ENCODE results near the gene ARHGEF28. TPM values are rescaled to one million over a fixed set of nuclear protein-coding genes. Genes with fewer than 3 reads are reported as not detected.

Gene ARHGEF28
- total and polyA plus RNA-seq, 9 of the 15 experiments (the other 6 are each of a cell fraction or from before 2014, with no cell fraction given) = 0.27 TPM; not detected in 8

GRCh38 chr5:73896097-73896496, 270.1 kb downstream of the ARHGEF28 start:
- intact Hi-C loops (cut with micrococcal nuclease) (no loop called here), in situ Hi-C loops (cut with MboI) (no loop called here)
- Histone ChIP-seq H3K27me3 (ENCODE audit: control insufficient read depth in 2 of 2, insufficient read depth in 2 of 2, low read length in 2 of 2) (peaks cover 9 to 18% of the 10 kb centered on the region in 2 experiments; a peak in 4 of 5 replicates), H4K20me1 (replicated peaks; ENCODE audit: control insufficient read depth, insufficient read depth, low read length) (no peaks in the 10 kb centered on the region), H3K4me2 (ENCODE audit: insufficient read depth, low read length) (no peak overlapping the region), H3K79me2 (ENCODE audit: control insufficient read depth, insufficient read depth, low read length) (no peaks in the 10 kb centered on the region), H3K4me1 (replicated peaks in 1 of 2; ENCODE audit: control insufficient read depth in 2 of 2, insufficient read depth in 2 of 2, low read length in 2 of 2) (no peaks in the 10 kb centered on the region), H3K9me1 (ENCODE audit: control insufficient read depth, insufficient read depth, low read length) (no peaks in the 10 kb centered on the region), H3K27ac (ENCODE audit: extremely low read depth, low read depth, low read length) (no peak overlapping the region), H2AFZ (ENCODE audit: low read depth, low read length) (no peak overlapping the region), H3K4me3 (no peak overlapping the region), H3K9me3 (replicated peaks; ENCODE audit: control insufficient read depth, insufficient read depth, low read depth, low read length) (no peaks in the 10 kb centered on the region; the same call in 1 of the 2 replicates), H3K36me3 (ENCODE audit: control insufficient read depth, insufficient read depth, low read length) (no peaks in the 10 kb centered on the region), H3K9ac (ENCODE audit: insufficient read depth in 1 of 2, low read depth in 2 of 2, low read length in 2 of 2) (no peak overlapping the region)
- CTCF ChIA-PET (ENCODE audit: low intra/inter-chr PET ratio) = no interaction called here
- BruUV-seq (replicated peaks) = no TSS peak
- 0% methylated on average over 3 of the region's 3 CpGs for WGBS (ENCODE audit: insufficient coverage, low coverage, missing lambda C conversion rate)
- DNase-seq (ENCODE audit: extremely low read depth in 1 of 4, low spot score in 3 of 4) = no peak
- POLR2A ChIA-PET = no interaction called here
- no peak for ATAC-seq
- FAIRE-seq = no peak
- TF ChIP-seq ZKSCAN1 (IDR thresholded peaks at IDR 0.05; ENCODE audit: low read depth, low read length) = no peak
- TF ChIP-seq LARP7 (IDR thresholded peaks at IDR 0.05) = no peak
- TF ChIP-seq SMC3 (conservative IDR thresholded peaks at IDR 0.05; ENCODE audit: insufficient read depth, low read depth, low read length) = no peak
- no peak for TF ChIP-seq SFPQ (IDR thresholded peaks at IDR 0.05; ENCODE audit: low read depth, low read length)
- no peak for TF ChIP-seq HSF4 (CRISPR knock-in tag; IDR thresholded peaks at IDR 0.05; ENCODE audit: borderline replicate concordance)
- TF ChIP-seq POLR2AphosphoS2 (IDR thresholded peaks at IDR 0.05; ENCODE audit: low read length) = no peak
- TF ChIP-seq MLLT1 (IDR thresholded peaks at IDR 0.05) = no peak
- no peak for TF ChIP-seq CXXC5 (CRISPR knock-in tag; IDR thresholded peaks at IDR 0.05)
- no peak for TF ChIP-seq NFXL1 (CRISPR knock-in tag; IDR thresholded peaks at IDR 0.05)
- no peak for TF ChIP-seq TRIM25 (IDR thresholded peaks at IDR 0.05; ENCODE audit: borderline replicate concordance)
- TF ChIP-seq HCFC1 (IDR thresholded peaks at IDR 0.05; ENCODE audit: low read depth, low read length) = no peak
- no peak for TF ChIP-seq RBFOX2 (IDR thresholded peaks at IDR 0.05; ENCODE audit: low read depth, low read length)
- no peak for TF ChIP-seq KLF13 (tag; IDR thresholded peaks at IDR 0.05; ENCODE audit: borderline replicate concordance, low read depth)
- TF ChIP-seq ZNF668 (CRISPR knock-in tag; IDR thresholded peaks at IDR 0.05) = no peak
- no peak for TF ChIP-seq BRF1 (IDR thresholded peaks at IDR 0.05; ENCODE audit: borderline replicate concordance, extremely low read depth, insufficient read length)
- TF ChIP-seq ZBTB34 (CRISPR knock-in tag; IDR thresholded peaks at IDR 0.05) = no peak
- no peak for TF ChIP-seq ZNF324 (CRISPR knock-in tag; IDR thresholded peaks at IDR 0.05)
